A549 (cell line): Measurements from ENCODE around the gene SH2D4B. TPM values are rescaled to one million over a fixed set of nuclear protein-coding genes. Genes with fewer than 3 reads are reported as not detected.

Experiments
- ATAC-seq, 2 experiments: fragments of 200-7000 bp in 1 of 2; fragments of >200 bp in 1 of 2; cut with Nextera tagmentation in 1 of 2; cut with Tn5 transposase in 1 of 2; 3 replicates each; pipeline versions ENCODE4 v1.8.0 to v1.9.1; 2018 to 2020; ENCODE audit warnings: mild to moderate bottlenecking in 1 of 2, moderate library complexity in 1 of 2
- CTCF ChIA-PET: fragments of 300-600 bp; sonication (Branson Sonifier 250); formaldehyde crosslinking; extraction: SDS; loops from one replicate; lab custom pipeline; 2021; ENCODE audit warnings: antibody characterized with exemption, inconsistent platforms; lab: Yijun Ruan, JAX
- POLR2A ChIA-PET: fragments of 350-600 bp; formaldehyde crosslinking; extraction: SDS; loops from one replicate; lab custom pipeline; 2021; ENCODE audit warnings: antibody characterized with exemption, inconsistent platforms; lab: Yijun Ruan, JAX
- DNase-seq, 2 experiments: peaks; one replicate each; pipeline versions ENCODE4 v3.0.0 to v3.0.0-alpha.2; 2011 to 2016; ENCODE audit warnings: low read depth in 1 of 2, low spot score in 1 of 2
- FAIRE-seq: peaks from 2 replicates; lab custom pipeline; 2011; peaks lifted over from hg19 to GRCh38; lab: Jason Lieb, UNC
- H3K27ac ChIP-seq, 2 experiments: fragments of >200 bp; sonication (Bioruptor Twin); formaldehyde crosslinking; 3 replicates each; pipeline ENCODE4 v1.5.1; 2016 to 2017
- H3K4me1 ChIP-seq: fragments of >200 bp; sonication (Bioruptor Twin); formaldehyde crosslinking; 3 replicates; pipeline ENCODE4 v1.6.1; 2016
- H3K4me2 ChIP-seq: fragments of >200 bp; sonication (Bioruptor Twin); formaldehyde crosslinking; 3 replicates; pipeline ENCODE4 v1.6.1; 2016
- H3K4me3 ChIP-seq: fragments of >200 bp; sonication (Bioruptor Twin); formaldehyde crosslinking; 3 replicates; pipeline ENCODE4 v1.5.1; 2016
- H3K9me3 ChIP-seq: fragments of >200 bp; sonication (Bioruptor Twin); formaldehyde crosslinking; 3 replicates; pipeline ENCODE4 v1.6.1; 2016
- CBX2 ChIP-seq: fragments of 200-600 bp; sonication (generic); IDR thresholded peaks from 2 replicates; pipeline ENCODE4 v1.6.1; 2016; ENCODE audit warnings: low read depth, mild to moderate bottlenecking, borderline replicate concordance
- CBX8 ChIP-seq: fragments of 200-600 bp; sonication (generic); IDR thresholded peaks from 2 replicates; pipeline ENCODE4 v1.6.1; 2016
- CEBPB ChIP-seq, 2 experiments: fragments of >200 bp in 1 of 2; sonication (Bioruptor Twin) in 1 of 2; formaldehyde crosslinking in 1 of 2; IDR thresholded peaks; 2 replicates each; pipeline ENCODE4 v1.6.1; 2012 to 2016
- CHD2 ChIP-seq: fragments of 150-350 bp; IDR thresholded peaks from 2 replicates; pipeline ENCODE4 v1.6.1; 2014; ENCODE audit warnings: low read length; ENCODE audit not compliant: partially characterized antibody
- FOXS1 ChIP-seq: fragments of 250-450 bp; sonication (Bioruptor Pico); IDR thresholded peaks from 2 replicates; pipeline ENCODE4 v1.5.0; 2020; ENCODE audit warnings: mild to moderate bottlenecking, moderate library complexity
- KDM1A ChIP-seq: fragments of 200-600 bp; sonication (generic); IDR thresholded peaks from 2 replicates; pipeline ENCODE4 v1.6.1; 2016; ENCODE audit warnings: low read depth, mild to moderate bottlenecking
- MAFK ChIP-seq: fragments of 450-650 bp; IDR thresholded peaks from 2 replicates; pipeline ENCODE4 v1.6.1; 2014; ENCODE audit not compliant: partially characterized antibody
- MAZ ChIP-seq: fragments of 150-350 bp; IDR thresholded peaks from 2 replicates; pipeline ENCODE4 v1.6.1; 2014; ENCODE audit warnings: antibody characterized with exemption, low read depth, low read length, borderline replicate concordance
- MYC ChIP-seq: IDR thresholded peaks from 2 replicates; pipeline ENCODE4 v1.6.1; 2012; ENCODE audit warnings: mild to moderate bottlenecking, inconsistent platforms, low read length, improper control_type of control experiment, borderline replicate concordance
- NPAS2 ChIP-seq: fragments of 250-450 bp; sonication (Bioruptor Pico); IDR thresholded peaks from 2 replicates; pipeline ENCODE4 v1.8.0; 2022; ENCODE audit warnings: mild to moderate bottlenecking, moderate library complexity, borderline replicate concordance
- NR3C1 ChIP-seq: fragments of >200 bp; sonication (Bioruptor Twin); formaldehyde crosslinking; IDR thresholded peaks from 3 replicates; pipeline ENCODE4 v1.6.1; 2017
- POLR2AphosphoS2 ChIP-seq: conservative IDR thresholded peaks from 2 replicates; pipeline ENCODE4 v1.6.1; 2012; ENCODE audit warnings: low read length, improper control_type of control experiment, inconsistent platforms
- RAD21 ChIP-seq, 2 experiments: fragments of >200 bp in 1 of 2; sonication (Bioruptor Twin) in 1 of 2; formaldehyde crosslinking in 1 of 2; IDR thresholded peaks in 1 of 2; conservative IDR thresholded peaks in 1 of 2; 2 replicates in 1 of 2; 3 replicates in 1 of 2; pipeline ENCODE4 v1.6.1; 2012 to 2018; ENCODE audit warnings: inconsistent platforms in 1 of 2
- RARB ChIP-seq: fragments of 250-450 bp; sonication (Bioruptor Pico); IDR thresholded peaks from 2 replicates; pipeline ENCODE4 v1.8.0; 2021; ENCODE audit warnings: mild to moderate bottlenecking, moderate library complexity
- SMC3 ChIP-seq: fragments of >200 bp; sonication (Bioruptor Twin); formaldehyde crosslinking; IDR thresholded peaks from 3 replicates; pipeline ENCODE4 v1.6.1; 2018; ENCODE audit warnings: inconsistent platforms
- TFCP2L1 ChIP-seq: fragments of 250-450 bp; sonication (Bioruptor Pico); IDR thresholded peaks from 2 replicates; pipeline ENCODE4 v1.5.0; 2021; ENCODE audit warnings: mild to moderate bottlenecking
- ZSCAN20 ChIP-seq: fragments of 250-450 bp; sonication (Bioruptor Pico); IDR thresholded peaks from 2 replicates; pipeline ENCODE4 v1.8.0; 2022; ENCODE audit warnings: mild to moderate bottlenecking, moderate library complexity
- WGBS: methylation state at CpG from one replicate; pipeline ENCODE4 v1.1.6; 2017; ENCODE audit errors: missing lambda C conversion rate; 5-methylcytosine and 5-hydroxymethylcytosine counted together
- polyA plus RNA-seq, 4 experiments: library from polyadenylated mRNA; depleted of rRNA in 3 of 4; stranded (reverse); fragments of >200 nt; fragmentation: RNase III in 1 of 4; extraction: RNeasy Plus Mini Kit Qiagen cat#74134 plus additional on column Dnase treatment in 1 of 4; gene quantifications; 2 replicates in 3 of 4; 3 replicates in 1 of 4; pipeline ENCODE4 v1.2.3, GENCODE V29; 2011 to 2017
- TF ChIP-seq, protein P1 (sequence below): fragments of >200 bp; sonication (Bioruptor Twin); formaldehyde crosslinking; IDR thresholded peaks from 3 replicates; pipeline ENCODE4 v1.5.1; 2016
- TF ChIP-seq, protein P2 (sequence below): fragments of >200 bp; sonication (Bioruptor Twin); formaldehyde crosslinking; IDR thresholded peaks from 2 replicates; pipeline ENCODE4 v1.6.1; 2016
- TF ChIP-seq, protein P3 (sequence below): IDR thresholded peaks from 2 replicates; pipeline ENCODE4 v1.6.1; 2012
- TF ChIP-seq, protein P4 (sequence below): IDR thresholded peaks from 2 replicates; pipeline ENCODE4 v1.6.1; 2012
- TF ChIP-seq, protein P5 (sequence below): fragments of 450-650 bp; IDR thresholded peaks from 2 replicates; pipeline ENCODE4 v1.6.1; 2014; ENCODE audit warnings: antibody characterized with exemption

Gene SH2D4B
- polyA plus RNA-seq, 2 of the 4 experiments (the other 2 are of a cell fraction) = 0.01 to 0.12 TPM

DNA sequence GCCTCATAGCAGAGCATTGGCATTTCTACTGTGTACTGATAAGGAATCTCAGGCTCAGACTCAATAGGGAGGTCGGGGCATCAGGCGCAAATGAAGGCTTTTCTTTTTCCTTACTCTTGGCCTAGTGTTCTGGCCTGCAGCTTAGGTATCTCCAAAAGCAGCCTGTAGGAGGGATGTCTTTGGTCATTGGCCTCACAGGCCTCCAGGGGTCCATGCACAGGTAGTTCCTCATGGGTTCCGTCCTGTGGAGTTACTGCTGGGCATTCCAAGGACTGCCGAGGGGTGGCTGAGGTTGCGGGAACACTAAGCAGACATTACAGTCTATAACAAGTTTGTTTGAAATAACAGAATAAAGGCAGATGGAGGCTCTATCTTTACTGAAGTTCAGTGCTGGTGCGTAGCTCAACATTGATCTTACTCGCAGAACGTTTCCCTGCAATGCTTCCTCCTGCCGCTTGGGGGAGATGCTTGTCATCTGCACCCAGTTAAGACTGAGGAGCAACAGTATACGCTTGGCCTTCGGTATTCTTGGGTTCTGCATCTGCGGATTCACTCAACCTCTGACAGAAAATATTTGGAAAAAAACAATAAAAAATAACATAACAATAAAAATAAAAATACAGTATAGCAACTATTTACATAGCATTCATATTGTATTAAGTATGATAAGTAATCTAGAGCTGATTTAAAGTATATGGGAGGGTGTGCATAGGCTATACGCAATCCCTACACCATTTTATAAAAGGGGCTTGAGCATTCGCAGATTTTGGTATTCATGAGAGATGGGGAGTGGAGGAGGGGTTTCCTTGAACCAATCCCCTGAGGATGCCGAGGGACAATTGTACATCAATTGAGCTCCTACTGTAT is 58.9 kb downstream of the SH2D4B start:
- CTCF ChIA-PET = interaction anchor here (0.6 to 2.5 kb wide), 11 partner anchors 9 to 187 kb away, joined by 3 to 9 read pairs (median 4); partner anchors contain the start of gene SH2D4B
- Histone ChIP-seq H3K4me2 (no peak overlapping the region), H3K27ac (no peak overlapping the region)
- peak; percentile 74 for FAIRE-seq
- 60% methylated on average over 15 of the region's 15 CpGs for WGBS
- TF ChIP-seq SMC3 (no peak), CEBPB (IDR thresholded peaks at IDR 0.05) (no peak), MAFK (no peak), RARB (CRISPR knock-in tag) (no peak), MAZ (no peak), RAD21 (conservative IDR thresholded peaks at IDR 0.05 in 1 of 2, IDR thresholded peaks at IDR 0.05 in 1 of 2) (peak in 1 of 2 experiments; percentile 34; a peak in 1 of 5 replicates), FOXS1 (no peak)
- TF ChIP-seq, protein P1, sequence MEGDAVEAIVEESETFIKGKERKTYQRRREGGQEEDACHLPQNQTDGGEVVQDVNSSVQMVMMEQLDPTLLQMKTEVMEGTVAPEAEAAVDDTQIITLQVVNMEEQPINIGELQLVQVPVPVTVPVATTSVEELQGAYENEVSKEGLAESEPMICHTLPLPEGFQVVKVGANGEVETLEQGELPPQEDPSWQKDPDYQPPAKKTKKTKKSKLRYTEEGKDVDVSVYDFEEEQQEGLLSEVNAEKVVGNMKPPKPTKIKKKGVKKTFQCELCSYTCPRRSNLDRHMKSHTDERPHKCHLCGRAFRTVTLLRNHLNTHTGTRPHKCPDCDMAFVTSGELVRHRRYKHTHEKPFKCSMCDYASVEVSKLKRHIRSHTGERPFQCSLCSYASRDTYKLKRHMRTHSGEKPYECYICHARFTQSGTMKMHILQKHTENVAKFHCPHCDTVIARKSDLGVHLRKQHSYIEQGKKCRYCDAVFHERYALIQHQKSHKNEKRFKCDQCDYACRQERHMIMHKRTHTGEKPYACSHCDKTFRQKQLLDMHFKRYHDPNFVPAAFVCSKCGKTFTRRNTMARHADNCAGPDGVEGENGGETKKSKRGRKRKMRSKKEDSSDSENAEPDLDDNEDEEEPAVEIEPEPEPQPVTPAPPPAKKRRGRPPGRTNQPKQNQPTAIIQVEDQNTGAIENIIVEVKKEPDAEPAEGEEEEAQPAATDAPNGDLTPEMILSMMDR = peak; percentile 44
- TF ChIP-seq, all 56 proteins: peak for 2
- H3K4me1 ChIP-seq = no peaks in the 10 kb centered on the region
- no peaks in the 10 kb centered on the region for H3K9me3 ChIP-seq
- POLR2A ChIA-PET = no interaction called here
- H3K4me3 ChIP-seq = no peak overlapping the region
- DNase-seq = peak; percentile 55 to 73
- ATAC-seq = peak; percentile 76 to 90; a peak in 4 of 6 replicates

DNA sequence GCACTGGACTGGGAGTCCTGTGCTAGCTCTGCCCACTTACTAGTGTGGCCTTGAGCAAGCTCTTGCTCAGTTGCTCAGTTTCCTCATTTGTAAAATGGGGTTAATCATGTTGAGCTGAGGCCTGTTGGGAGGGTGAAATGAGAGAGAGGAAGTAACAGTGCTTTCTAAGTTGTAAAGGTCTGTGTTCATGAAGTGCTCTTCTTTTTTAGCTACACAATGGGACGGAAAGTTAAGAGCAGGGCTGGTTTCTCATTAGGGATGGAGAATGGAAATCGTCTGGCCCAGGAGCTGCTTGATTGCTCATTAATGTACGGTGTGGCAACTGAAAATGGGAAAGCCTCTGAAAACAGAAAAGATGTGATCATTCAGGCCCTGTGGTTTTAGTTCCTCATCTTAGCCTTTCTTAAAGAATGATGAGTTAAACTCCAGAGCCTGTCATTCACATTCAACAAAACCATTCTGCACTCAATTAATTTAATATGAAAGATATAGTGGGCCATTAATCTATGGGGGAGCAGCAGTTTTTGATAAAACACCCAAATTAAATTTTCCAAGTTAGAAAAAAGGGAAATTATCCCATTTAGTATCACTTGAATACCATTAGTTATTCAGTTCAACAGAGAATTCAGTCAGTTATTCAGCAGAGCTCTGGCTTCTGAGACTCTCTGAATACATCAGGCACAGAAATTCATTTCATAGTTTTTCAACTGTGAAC is 60.5 kb downstream of the SH2D4B start:
- ATAC-seq (no peak), DNase-seq (no peak)
- no peaks in the 10 kb centered on the region for H3K4me1 ChIP-seq
- H3K27ac ChIP-seq = no peak overlapping the region
- WGBS = 67% methylated on average over 3 of the region's 3 CpGs
- H3K9me3 ChIP-seq = no peaks in the 10 kb centered on the region
- no peak overlapping the region for H3K4me3 ChIP-seq
- TF ChIP-seq MAZ (no peak), NR3C1 (no peak), CBX8 (no peak), POLR2AphosphoS2 (no peak), MYC (no peak), NPAS2 (CRISPR knock-in tag) (no peak), CHD2 (no peak), SMC3 (no peak), MAFK (no peak), KDM1A (no peak), ZSCAN20 (CRISPR knock-in tag) (no peak), CEBPB (IDR thresholded peaks at IDR 0.05) (no peak), RAD21 (conservative IDR thresholded peaks at IDR 0.05 in 1 of 2, IDR thresholded peaks at IDR 0.05 in 1 of 2) (no peak), TFCP2L1 (CRISPR knock-in tag) (no peak), CBX2 (no peak), FOXS1 (no peak)
- TF ChIP-seq, protein P2, sequence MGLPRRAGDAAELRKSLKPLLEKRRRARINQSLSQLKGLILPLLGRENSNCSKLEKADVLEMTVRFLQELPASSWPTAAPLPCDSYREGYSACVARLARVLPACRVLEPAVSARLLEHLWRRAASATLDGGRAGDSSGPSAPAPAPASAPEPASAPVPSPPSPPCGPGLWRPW = no peak
- TF ChIP-seq, protein P3, sequence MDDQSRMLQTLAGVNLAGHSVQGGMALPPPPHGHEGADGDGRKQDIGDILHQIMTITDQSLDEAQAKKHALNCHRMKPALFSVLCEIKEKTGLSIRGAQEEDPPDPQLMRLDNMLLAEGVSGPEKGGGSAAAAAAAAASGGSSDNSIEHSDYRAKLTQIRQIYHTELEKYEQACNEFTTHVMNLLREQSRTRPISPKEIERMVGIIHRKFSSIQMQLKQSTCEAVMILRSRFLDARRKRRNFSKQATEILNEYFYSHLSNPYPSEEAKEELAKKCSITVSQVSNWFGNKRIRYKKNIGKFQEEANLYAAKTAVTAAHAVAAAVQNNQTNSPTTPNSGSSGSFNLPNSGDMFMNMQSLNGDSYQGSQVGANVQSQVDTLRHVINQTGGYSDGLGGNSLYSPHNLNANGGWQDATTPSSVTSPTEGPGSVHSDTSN = no peak
- TF ChIP-seq, protein P4, sequence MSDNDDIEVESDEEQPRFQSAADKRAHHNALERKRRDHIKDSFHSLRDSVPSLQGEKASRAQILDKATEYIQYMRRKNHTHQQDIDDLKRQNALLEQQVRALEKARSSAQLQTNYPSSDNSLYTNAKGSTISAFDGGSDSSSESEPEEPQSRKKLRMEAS = no peak
- TF ChIP-seq, protein P5, sequence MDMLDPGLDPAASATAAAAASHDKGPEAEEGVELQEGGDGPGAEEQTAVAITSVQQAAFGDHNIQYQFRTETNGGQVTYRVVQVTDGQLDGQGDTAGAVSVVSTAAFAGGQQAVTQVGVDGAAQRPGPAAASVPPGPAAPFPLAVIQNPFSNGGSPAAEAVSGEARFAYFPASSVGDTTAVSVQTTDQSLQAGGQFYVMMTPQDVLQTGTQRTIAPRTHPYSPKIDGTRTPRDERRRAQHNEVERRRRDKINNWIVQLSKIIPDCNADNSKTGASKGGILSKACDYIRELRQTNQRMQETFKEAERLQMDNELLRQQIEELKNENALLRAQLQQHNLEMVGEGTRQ = no peak
- TF ChIP-seq, all 56 proteins: peak for 0
- CTCF ChIA-PET = interaction anchor here (0.7 to 1.8 kb wide), 4 partner anchors 50 to 153 kb away, joined by 3 to 4 read pairs (median 4); no protein-coding TSS in a partner anchor
- no peak for FAIRE-seq
- H3K4me2 ChIP-seq = no peak overlapping the region
- POLR2A ChIA-PET = no interaction called here
